Endothelial cell of umbilical vein (primary cell): ENCODE results near the gene WDR7. TPM values are rescaled to one million over a fixed set of nuclear protein-coding genes. Genes with fewer than 3 reads are reported as not detected.

ENCODE experiments used
- BruUV-seq: library from RNA; stranded (reverse); fragments of 400-500 nt; replicated peaks from 2 replicates; lab custom pipeline; 2021; lab: Mats Ljungman, UMichigan
- CTCF ChIA-PET: fragments of 300-600, 350-600 bp; sonication (Branson Sonifier 250); formaldehyde crosslinking; loops from one replicate; lab custom pipeline; 2021; ENCODE audit warnings: antibody characterized with exemption, inconsistent platforms; lab: Charles Lee
- POLR2A ChIA-PET: fragments of 300-600, 350-600 bp; sonication (Branson Sonifier 250); formaldehyde crosslinking; loops from one replicate; lab custom pipeline; 2021; ENCODE audit warnings: antibody characterized with exemption, inconsistent platforms; lab: Charles Lee
- DNase-seq: peaks from one replicate; pipeline ENCODE4 v3.0.0-alpha.2; 2011; ENCODE audit warnings: low read depth, low spot score
- FAIRE-seq: peaks from 2 replicates; lab custom pipeline; 2011; peaks lifted over from hg19 to GRCh38; lab: Jason Lieb, UNC
- H2AFZ ChIP-seq: 2 replicates; pipeline ENCODE4 v1.6.0; 2012; ENCODE audit warnings: low read depth, low read length, control low read depth, inconsistent platforms
- H3K27ac ChIP-seq: 2 replicates; pipeline ENCODE4 v1.5.1; 2011; ENCODE audit warnings: low read depth, mild to moderate bottlenecking, control low read depth, low read length, moderate library complexity; ENCODE audit not compliant: insufficient read depth
- H3K27me3 ChIP-seq, 2 experiments: 2 replicates each; pipeline versions ENCODE4 v1.6.0 to v1.6.1; 2011; ENCODE audit warnings: low read length in 2 of 2, mixed read lengths in 1 of 2; ENCODE audit not compliant: control insufficient read depth in 2 of 2, insufficient read depth in 2 of 2
- H3K36me3 ChIP-seq, 2 experiments: 2 replicates in 1 of 2; 3 replicates in 1 of 2; pipeline ENCODE4 v1.5.1; 2011; ENCODE audit warnings: low read length in 2 of 2, mild to moderate bottlenecking in 1 of 2, moderate library complexity in 1 of 2; ENCODE audit not compliant: control insufficient read depth in 2 of 2, insufficient read depth in 2 of 2; ENCODE audit errors: extremely low read depth in 1 of 2
- H3K4me1 ChIP-seq: 3 replicates; pipeline ENCODE4 v1.5.1; 2011; ENCODE audit warnings: mild to moderate bottlenecking, low read length; ENCODE audit not compliant: control insufficient read depth, insufficient read depth; ENCODE audit errors: extremely low read depth
- H3K4me2 ChIP-seq: 2 replicates; pipeline ENCODE4 v1.6.1; 2011; ENCODE audit warnings: low read length, control low read depth, mixed read lengths; ENCODE audit not compliant: insufficient read depth
- H3K4me3 ChIP-seq, 3 experiments: fragments of 200-600 bp in 1 of 3; sonication (generic), shearing (Covaris generic) in 1 of 3; replicated peaks in 1 of 3; 2 replicates each; pipeline ENCODE4 v1.5.1; 2011 to 2016; ENCODE audit warnings: control low read depth in 3 of 3, low read length in 3 of 3, mild to moderate bottlenecking in 2 of 3, inconsistent platforms in 1 of 3, low read depth in 1 of 3, moderate library complexity in 1 of 3; ENCODE audit not compliant: insufficient read depth in 1 of 3
- H3K79me2 ChIP-seq: 2 replicates; pipeline ENCODE4 v1.6.0; 2012; ENCODE audit warnings: low read length, inconsistent platforms; ENCODE audit not compliant: control insufficient read depth, insufficient read depth
- H3K9ac ChIP-seq: replicated peaks from 2 replicates; pipeline ENCODE3; 2011; ENCODE audit warnings: low read length, control low read depth; ENCODE audit not compliant: insufficient read depth; ENCODE audit errors: extremely low read depth
- H3K9me1 ChIP-seq: replicated peaks from 3 replicates; pipeline ENCODE4 v1.6.0; 2011; ENCODE audit warnings: mild to moderate bottlenecking, low read length; ENCODE audit not compliant: control insufficient read depth, insufficient read depth; ENCODE audit errors: extremely low read depth
- H3K9me3 ChIP-seq: replicated peaks from 2 replicates; pipeline ENCODE4 v1.5.1; 2012; ENCODE audit warnings: low read length, inconsistent platforms; ENCODE audit not compliant: control insufficient read depth, insufficient read depth
- H4K20me1 ChIP-seq: replicated peaks from 2 replicates; pipeline ENCODE3; 2011; ENCODE audit warnings: mild to moderate bottlenecking, low read length; ENCODE audit not compliant: control insufficient read depth, insufficient read depth; ENCODE audit errors: extremely low read depth
- CTCF ChIP-seq, 2 donors: IDR thresholded peaks; 1 replicate in 1 of 2; 2 replicates in 1 of 2; pipeline ENCODE4 v1.5.1; 2011; ENCODE audit warnings: low read length in 2 of 2, mild to moderate bottlenecking in 2 of 2, moderate library complexity in 2 of 2, control low read depth in 1 of 2, inconsistent platforms in 1 of 2, low read depth in 1 of 2; ENCODE audit not compliant: insufficient read depth in 1 of 2; ENCODE audit errors: extremely low read depth in 1 of 2
- EZH2 ChIP-seq: IDR thresholded peaks from 2 replicates; pipeline ENCODE4 v1.6.1; 2012; ENCODE audit warnings: borderline replicate concordance, low read depth, mild to moderate bottlenecking, moderate library complexity, low read length, inconsistent platforms; ENCODE audit not compliant: severe bottlenecking
- FOS ChIP-seq: IDR thresholded peaks from 2 replicates; pipeline ENCODE4 v1.6.1; 2011; ENCODE audit warnings: mild to moderate bottlenecking, low read length, moderate library complexity, borderline replicate concordance; ENCODE audit not compliant: insufficient read depth
- GATA2 ChIP-seq: IDR thresholded peaks from 2 replicates; pipeline ENCODE4 v1.7.0; 2011; ENCODE audit warnings: low read depth, mild to moderate bottlenecking, moderate library complexity, mixed read lengths, low read length; ENCODE audit not compliant: insufficient read length, insufficient read depth
- JUN ChIP-seq: IDR thresholded peaks from 2 replicates; pipeline ENCODE4 v1.6.1; 2011; ENCODE audit warnings: borderline replicate concordance, low read depth; ENCODE audit not compliant: insufficient read length, insufficient read depth
- MAX ChIP-seq: IDR thresholded peaks from 2 replicates; pipeline ENCODE4 v1.6.1; 2011; ENCODE audit not compliant: insufficient read depth, insufficient read length
- MYC ChIP-seq: IDR thresholded peaks from one replicate; pipeline ENCODE4 v1.6.1; 2011; ENCODE audit warnings: mild to moderate bottlenecking, low read depth, low read length
- POLR2A ChIP-seq: IDR thresholded peaks from 2 replicates; pipeline ENCODE4 v1.6.1; 2012; ENCODE audit warnings: low read depth, mild to moderate bottlenecking, control low read depth, low read length
- POLR2AphosphoS5 ChIP-seq: IDR thresholded peaks from 2 replicates; pipeline ENCODE4 v1.6.1; 2012; ENCODE audit warnings: low read depth, mild to moderate bottlenecking, control low read depth, low read length, moderate library complexity; ENCODE audit not compliant: insufficient read depth
- dilution Hi-C: fragments of 300-500 bp; cut with MboI; formaldehyde crosslinking; loops from one replicate; pipeline ENCODE4 v1.15.0; 2019; ENCODE audit warnings: low sequenced_read_pairs; ENCODE audit not compliant: extremely low pct_ligation_motif_present
- intact Hi-C: fragments of 100-400 bp; cut with micrococcal nuclease; formaldehyde crosslinking; loops from one replicate; pipeline ENCODE4 v1.10.0; 2022
- polyA plus RNA-seq, 4 experiments: library from polyadenylated mRNA; depleted of rRNA in 3 of 4; stranded (reverse) in 3 of 4; unstranded in 1 of 4; fragments of >200 nt; gene quantifications; 2 replicates each; pipeline versions ENCODE4 v1.2.1 to v1.2.3, GENCODE V29; 2011 to 2012; ENCODE audit warnings: missing spikeins in 1 of 4
- total RNA-seq: library from RNA; stranded (reverse); gene quantifications from 2 replicates; pipeline ENCODE4 v1.2.3, GENCODE V29; 2021

Gene WDR7
- total and polyA plus RNA-seq, 2 donors (not counting 3 experiments of a cell fraction or from before 2014, with no cell fraction given) = 5.9 to 19.0 TPM

DNA sequence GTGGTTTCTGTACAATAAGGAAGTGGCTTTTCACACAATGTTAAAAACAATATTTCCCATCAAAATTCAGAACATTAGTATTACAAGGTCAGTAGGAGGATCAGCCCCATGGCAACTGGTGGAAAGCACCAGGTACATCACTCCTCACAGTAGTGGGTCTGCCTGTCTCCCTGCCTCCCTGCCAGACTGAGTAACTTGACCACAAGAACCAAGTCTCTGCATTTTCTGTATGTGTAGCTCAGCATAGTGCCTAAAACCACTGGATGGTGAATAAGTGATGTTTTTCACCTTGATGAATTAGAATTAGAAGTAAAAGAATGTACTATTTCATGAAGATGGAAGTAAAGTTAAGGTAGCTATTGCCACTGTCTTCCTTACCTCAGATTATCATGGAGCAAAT lies 4.1 kb upstream of the WDR7 start:
- dilution Hi-C loops = no loop called here
- Histone ChIP-seq H3K4me2 (no peak overlapping the region), H4K20me1 (no peaks in the 10 kb centered on the region), H3K4me1 (peaks cover 7% of the 10 kb centered on the region), H3K4me3 (no peak overlapping the region), H3K27ac (no peak overlapping the region), H2AFZ (no peak overlapping the region), H3K9ac (no peak overlapping the region), H3K9me1 (no peaks in the 10 kb centered on the region), H3K79me2 (peaks cover 5% of the 10 kb centered on the region), H3K9me3 (no peaks in the 10 kb centered on the region), H3K27me3 (no peaks in the 10 kb centered on the region), H3K36me3 (no peaks in the 10 kb centered on the region)
- BruUV-seq = no TSS peak
- POLR2A ChIA-PET = no interaction called here
- intact Hi-C loops = no loop called here
- CTCF ChIA-PET = interaction anchor here (0.6 to 0.9 kb wide), 2 partner anchors 9 to 902 kb away, joined by 3 read pairs; no protein-coding TSS in a partner anchor
- TF ChIP-seq POLR2A (no peak), MYC (no peak), POLR2AphosphoS5 (no peak), EZH2 (no peak), CTCF (IDR thresholded peaks at IDR 0.05; ENCODE audit: extremely low read depth in 1 of 2, insufficient read depth in 1 of 2, low read depth in 1 of 2, low read length in 2 of 2) (no peak), MAX (no peak), JUN (no peak), FOS (no peak), GATA2 (no peak)
- FAIRE-seq (no peak), DNase-seq (no peak)
